CD4-positive, alpha-beta T cell treated with Interleukin-6 at 100 ng/mL for 8 hours (primary cell): ENCODE results near the gene SCAPER.

Experiments
- DNase-seq: peaks from one replicate; pipeline ENCODE4 v3.0.0-alpha.2; 2020; ENCODE audit warnings: mixed read lengths, low spot score

The SCAPER gene

GRCh38 chr15:76359152-76359551, 546.0 kb downstream of the SCAPER start:
- no peak for DNase-seq

- DNase-seq: no peak
Measured at GRCh38 chr15:76358453-76358852, 546.7 kb downstream of the SCAPER start.

GRCh38 chr15:76354823-76355440, 550.2 kb downstream of the SCAPER start:
- DNase-seq: no peak

GRCh38 chr15:76353903-76354302, 551.2 kb downstream of the SCAPER start:
- DNase-seq: no peak

GRCh38 chr15:76353023-76353577, 552.0 kb downstream of the SCAPER start:
- DNase-seq: no peak

- no peak for DNase-seq
Measured at GRCh38 chr15:76349301-76350070, 555.7 kb downstream of the SCAPER start.

GRCh38 chr15:76347482-76348055, 557.6 kb downstream of the SCAPER start:
- DNase-seq: no peak

- DNase-seq: no peak
Measured at GRCh38 chr15:76346669-76347481, 558.3 kb downstream of the SCAPER start.

GRCh38 chr15:76345880-76346668, 559.1 kb downstream of the SCAPER start:
- DNase-seq: no peak

- no peak for DNase-seq
Measured at GRCh38 chr15:76345583-76345879, 559.6 kb downstream of the SCAPER start.

- no peak for DNase-seq
Measured at GRCh38 chr15:76344893-76345582, 560.1 kb downstream of the SCAPER start.

- DNase-seq: no peak
Measured at GRCh38 chr15:76343313-76343996, 561.7 kb downstream of the SCAPER start.

- no peak for DNase-seq
Measured at GRCh38 chr15:76342382-76343201, 562.5 kb downstream of the SCAPER start.

- DNase-seq: no peak
Measured at GRCh38 chr15:76342058-76342381, 563.1 kb downstream of the SCAPER start.

- no peak for DNase-seq
Measured at GRCh38 chr15:76341366-76342057, 563.6 kb downstream of the SCAPER start.

- peak; percentile 27 for DNase-seq
Measured at GRCh38 chr15:76340803-76341365, 564.3 kb downstream of the SCAPER start.

GRCh38 chr15:76340198-76340802, 564.8 kb downstream of the SCAPER start:
- DNase-seq: no peak
